ENCODE measurements around the gene NDST1.

Gene NDST1

GRCh38 chr5:150532996-150533395 lies 25.1 kb downstream of the NDST1 start:
- Histone ChIP-seq H3K4me1 (ENCODE audit: insufficient read depth, low read length) (no peaks in the 10 kb centered on the region), H3K27me3 (ENCODE audit: insufficient read depth, low read length, poor library complexity) (peaks cover 19% of the 10 kb centered on the region), H3K9ac (ENCODE audit: low read depth, low read length) (no peak overlapping the region), H3K79me2 (ENCODE audit: insufficient read depth, low read length) (no peaks in the 10 kb centered on the region), H3K4me2 (ENCODE audit: insufficient read depth, low read length) (no peak overlapping the region), H2AFZ (ENCODE audit: low read depth, low read length) (no peak overlapping the region), H3K4me3 (ENCODE audit: low read depth in 1 of 2, low read length in 2 of 2) (no peak overlapping the region), H3K36me3 (ENCODE audit: insufficient read depth, low read length) (no peaks in the 10 kb centered on the region), H4K20me1 (ENCODE audit: insufficient read depth, low read length) (no peaks in the 10 kb centered on the region), H3K27ac (ENCODE audit: low read length) (no peak overlapping the region), H3K9me3 (ENCODE audit: insufficient read depth, low read length, severe bottlenecking) (no peaks in the 10 kb centered on the region)
- no peak for ATAC-seq (ENCODE audit: insufficient read depth, low read depth)
- DNase-seq = no peak
- no peak for TF ChIP-seq EZH2 (IDR thresholded peaks at IDR 0.05; ENCODE audit: borderline replicate concordance, low read depth, low read length, severe bottlenecking)
- TF ChIP-seq, protein P1, sequence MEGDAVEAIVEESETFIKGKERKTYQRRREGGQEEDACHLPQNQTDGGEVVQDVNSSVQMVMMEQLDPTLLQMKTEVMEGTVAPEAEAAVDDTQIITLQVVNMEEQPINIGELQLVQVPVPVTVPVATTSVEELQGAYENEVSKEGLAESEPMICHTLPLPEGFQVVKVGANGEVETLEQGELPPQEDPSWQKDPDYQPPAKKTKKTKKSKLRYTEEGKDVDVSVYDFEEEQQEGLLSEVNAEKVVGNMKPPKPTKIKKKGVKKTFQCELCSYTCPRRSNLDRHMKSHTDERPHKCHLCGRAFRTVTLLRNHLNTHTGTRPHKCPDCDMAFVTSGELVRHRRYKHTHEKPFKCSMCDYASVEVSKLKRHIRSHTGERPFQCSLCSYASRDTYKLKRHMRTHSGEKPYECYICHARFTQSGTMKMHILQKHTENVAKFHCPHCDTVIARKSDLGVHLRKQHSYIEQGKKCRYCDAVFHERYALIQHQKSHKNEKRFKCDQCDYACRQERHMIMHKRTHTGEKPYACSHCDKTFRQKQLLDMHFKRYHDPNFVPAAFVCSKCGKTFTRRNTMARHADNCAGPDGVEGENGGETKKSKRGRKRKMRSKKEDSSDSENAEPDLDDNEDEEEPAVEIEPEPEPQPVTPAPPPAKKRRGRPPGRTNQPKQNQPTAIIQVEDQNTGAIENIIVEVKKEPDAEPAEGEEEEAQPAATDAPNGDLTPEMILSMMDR (IDR thresholded peaks at IDR 0.05; ENCODE audit: borderline replicate concordance, extremely low read depth, low read length, poor library complexity, severe bottlenecking) = no peak

DNA sequence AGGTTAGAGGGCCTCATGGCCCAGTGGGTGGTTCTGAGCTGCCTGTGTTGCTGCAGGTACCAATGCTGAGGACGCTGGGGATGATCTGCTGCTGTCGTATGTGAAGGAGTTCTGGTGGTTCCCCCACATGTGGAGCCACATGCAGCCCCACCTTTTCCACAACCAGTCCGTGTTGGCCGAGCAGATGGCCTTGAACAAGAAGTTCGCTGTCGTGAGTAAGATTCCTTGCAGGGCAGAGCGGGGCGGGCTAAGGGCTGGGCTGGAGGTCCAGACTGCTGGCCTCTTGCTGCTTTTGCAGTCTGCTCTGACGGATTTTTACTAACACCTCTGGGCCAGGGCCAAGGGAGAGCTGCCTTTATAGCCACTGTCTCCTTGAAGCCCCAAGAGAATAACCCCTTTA lies 26.9 kb downstream of the NDST1 start:
- Histone ChIP-seq H3K4me3 (ENCODE audit: low read depth in 1 of 2, low read length in 2 of 2) (no peak overlapping the region), H3K4me2 (ENCODE audit: insufficient read depth, low read length) (no peak overlapping the region), H3K9me3 (ENCODE audit: insufficient read depth, low read length, severe bottlenecking) (no peaks in the 10 kb centered on the region), H3K27me3 (ENCODE audit: insufficient read depth, low read length, poor library complexity) (peaks cover 19% of the 10 kb centered on the region), H3K36me3 (ENCODE audit: insufficient read depth, low read length) (no peaks in the 10 kb centered on the region), H3K79me2 (ENCODE audit: insufficient read depth, low read length) (no peaks in the 10 kb centered on the region), H3K9ac (ENCODE audit: low read depth, low read length) (no peak overlapping the region), H3K27ac (ENCODE audit: low read length) (no peak overlapping the region), H3K4me1 (ENCODE audit: insufficient read depth, low read length) (no peaks in the 10 kb centered on the region), H2AFZ (ENCODE audit: low read depth, low read length) (no peak overlapping the region), H4K20me1 (ENCODE audit: insufficient read depth, low read length) (no peaks in the 10 kb centered on the region)
- no peak for TF ChIP-seq EZH2 (IDR thresholded peaks at IDR 0.05; ENCODE audit: borderline replicate concordance, low read depth, low read length, severe bottlenecking)
- TF ChIP-seq, protein P1 (IDR thresholded peaks at IDR 0.05; ENCODE audit: borderline replicate concordance, extremely low read depth, low read length, poor library complexity, severe bottlenecking) = no peak
- DNase-seq (no peak), ATAC-seq (ENCODE audit: insufficient read depth, low read depth) (no peak)

DNA sequence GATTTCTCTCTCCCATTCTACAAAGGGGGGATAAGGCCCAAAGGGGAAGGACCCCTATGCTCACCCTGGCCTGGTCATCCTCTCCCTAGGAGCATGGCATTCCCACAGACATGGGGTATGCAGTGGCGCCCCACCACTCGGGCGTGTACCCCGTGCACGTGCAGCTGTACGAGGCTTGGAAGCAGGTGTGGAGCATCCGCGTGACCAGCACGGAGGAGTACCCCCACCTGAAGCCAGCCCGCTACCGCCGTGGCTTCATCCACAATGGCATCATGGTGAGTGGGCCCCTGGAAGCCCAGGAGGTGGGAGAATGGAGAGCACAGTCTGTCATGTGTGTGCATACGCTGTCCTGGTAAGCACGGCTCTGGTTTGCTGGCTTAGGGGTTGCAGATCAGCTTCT lies 27.7 kb downstream of the NDST1 start:
- Histone ChIP-seq H3K36me3 (ENCODE audit: insufficient read depth, low read length) (no peaks in the 10 kb centered on the region), H3K9ac (ENCODE audit: low read depth, low read length) (no peak overlapping the region)
- no peak for DNase-seq

More for the DNA sequence above, 27.7 kb downstream of the NDST1 start:
- Histone ChIP-seq H2AFZ (ENCODE audit: low read depth, low read length) (no peak overlapping the region), H3K27ac (ENCODE audit: low read length) (no peak overlapping the region), H3K4me3 (ENCODE audit: low read depth in 1 of 2, low read length in 2 of 2) (no peak overlapping the region), H3K79me2 (ENCODE audit: insufficient read depth, low read length) (no peaks in the 10 kb centered on the region), H4K20me1 (ENCODE audit: insufficient read depth, low read length) (no peaks in the 10 kb centered on the region), H3K4me1 (ENCODE audit: insufficient read depth, low read length) (no peaks in the 10 kb centered on the region), H3K9me3 (ENCODE audit: insufficient read depth, low read length, severe bottlenecking) (no peaks in the 10 kb centered on the region), H3K27me3 (ENCODE audit: insufficient read depth, low read length, poor library complexity) (peaks cover 15% of the 10 kb centered on the region), H3K4me2 (ENCODE audit: insufficient read depth, low read length) (no peak overlapping the region)
- TF ChIP-seq EZH2 (IDR thresholded peaks at IDR 0.05; ENCODE audit: borderline replicate concordance, low read depth, low read length, severe bottlenecking) = no peak
- TF ChIP-seq, protein P1 (IDR thresholded peaks at IDR 0.05; ENCODE audit: borderline replicate concordance, extremely low read depth, low read length, poor library complexity, severe bottlenecking) = no peak
- no peak for ATAC-seq (ENCODE audit: insufficient read depth, low read depth)
